IPS-NIHi7 (cell line): ENCODE measurements around the gene POLG.

Experiments used
- DNase-seq: peaks from one replicate; pipeline ENCODE4 v3.0.0; 2012; ENCODE audit warnings: mixed read lengths; ENCODE audit errors: extremely low spot score

POLG gene

DNA sequence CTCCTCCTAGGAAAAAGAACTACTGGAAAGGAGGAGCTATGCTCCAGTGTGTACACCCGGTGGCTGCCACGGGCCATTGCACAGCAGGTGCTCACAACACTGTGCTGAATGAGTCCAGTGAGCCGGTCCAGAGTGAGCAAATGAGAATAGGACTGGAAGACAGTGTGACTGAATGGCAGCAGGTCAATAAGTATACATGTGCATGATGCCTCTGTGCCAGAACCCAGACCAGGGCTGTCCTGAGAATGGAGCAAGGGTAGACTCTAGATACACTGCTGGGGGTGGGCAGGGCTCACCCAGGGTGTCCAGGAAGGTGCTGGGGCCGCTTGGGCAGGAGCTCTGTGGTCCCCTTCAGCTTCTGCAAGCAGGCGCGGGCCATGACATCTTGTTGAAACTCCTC lies 8.3 kb downstream of the POLG start:
- no peak for DNase-seq

GRCh38 chr15:89325039-89325803 lies 9.4 kb downstream of the POLG start:
- no peak for DNase-seq

GRCh38 chr15:89323825-89324224 lies 10.8 kb downstream of the POLG start:
- no peak for DNase-seq

- no peak for DNase-seq
These were observed 11.8 kb downstream of the POLG start for GRCh38 chr15:89322822-89323221.

GRCh38 chr15:89321521-89322410 lies 12.9 kb downstream of the POLG start:
- no peak for DNase-seq

DNA sequence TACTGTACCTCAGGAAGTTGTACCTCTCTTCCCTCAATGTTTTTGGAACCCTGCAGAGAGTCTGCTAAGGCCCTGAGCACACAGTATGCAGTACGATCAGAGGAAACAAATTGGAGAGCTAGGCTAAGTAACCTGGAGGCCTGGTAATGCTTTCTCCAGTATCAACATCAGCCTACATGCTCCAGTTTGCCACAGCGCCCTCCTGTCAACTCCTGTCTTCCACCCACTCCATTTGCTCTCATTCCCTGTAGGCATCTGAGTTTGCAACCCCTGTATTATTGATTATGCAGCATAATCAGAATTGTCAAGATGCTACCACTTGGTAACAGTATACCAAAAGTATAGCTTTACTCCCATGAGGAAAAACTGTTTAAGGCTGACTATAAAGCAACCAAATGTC lies 14.4 kb downstream of the POLG start:
- no peak for DNase-seq

GRCh38 chr15:89319678-89320077 lies 14.9 kb downstream of the POLG start:
- no peak for DNase-seq

GRCh38 chr15:89317186-89317720 lies 17.4 kb downstream of the POLG start:
- DNase-seq = no peak

GRCh38 chr15:89316504-89316903 lies 18.1 kb downstream of the POLG start:
- DNase-seq = no peak

GRCh38 chr15:89315375-89315929 lies 19.2 kb downstream of the POLG start:
- no peak for DNase-seq

- no peak for DNase-seq
These were observed 24.6 kb downstream of the POLG start for GRCh38 chr15:89309993-89310392.

- no peak for DNase-seq
These were observed 26.4 kb downstream of the POLG start for GRCh38 chr15:89308236-89308635.

DNA sequence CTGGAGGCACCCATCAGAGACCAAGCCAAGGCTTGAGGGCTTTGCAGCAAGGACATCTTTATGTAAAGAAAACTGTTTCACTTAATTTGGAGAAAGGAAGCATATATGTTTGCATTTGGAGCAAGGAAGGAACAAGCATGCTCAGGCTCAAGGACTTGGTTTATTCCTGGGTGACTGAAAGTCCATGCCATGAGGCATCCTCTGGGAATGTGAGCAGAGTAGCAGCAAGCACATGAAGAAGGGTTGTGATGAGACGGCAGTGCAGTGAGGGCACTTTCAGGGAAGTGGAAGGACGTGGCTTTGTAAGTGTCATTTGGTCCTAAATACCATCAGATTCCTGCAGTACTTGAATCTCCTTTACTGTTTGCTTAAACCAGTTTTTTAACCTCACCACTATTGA lies 26.8 kb downstream of the POLG start:
- no peak for DNase-seq

- DNase-seq = no peak
These were observed 27.5 kb downstream of the POLG start for GRCh38 chr15:89307046-89307587.

DNA sequence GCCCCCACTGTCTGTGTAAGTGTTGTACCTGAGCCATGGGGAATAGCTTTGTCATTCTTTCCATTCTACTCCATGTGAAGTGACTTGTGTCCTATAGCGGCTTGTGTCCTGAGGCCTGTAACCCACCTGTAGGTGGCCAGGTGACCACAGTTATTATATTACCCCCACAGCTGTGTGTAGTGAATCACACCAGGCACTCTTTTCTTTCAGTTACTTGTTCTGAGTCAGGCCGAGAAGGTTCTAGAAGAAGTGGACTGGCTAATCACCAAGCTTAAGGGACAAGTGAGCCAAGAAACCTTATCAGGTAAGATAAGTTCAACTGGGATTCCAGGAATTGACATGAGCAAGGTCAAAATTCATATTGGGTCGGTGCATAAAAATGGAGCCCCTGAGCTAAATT lies 29.2 kb downstream of the POLG start:
- DNase-seq = no peak

- DNase-seq = no peak
These were observed 30.6 kb downstream of the POLG start for GRCh38 chr15:89303986-89304385.

DNA sequence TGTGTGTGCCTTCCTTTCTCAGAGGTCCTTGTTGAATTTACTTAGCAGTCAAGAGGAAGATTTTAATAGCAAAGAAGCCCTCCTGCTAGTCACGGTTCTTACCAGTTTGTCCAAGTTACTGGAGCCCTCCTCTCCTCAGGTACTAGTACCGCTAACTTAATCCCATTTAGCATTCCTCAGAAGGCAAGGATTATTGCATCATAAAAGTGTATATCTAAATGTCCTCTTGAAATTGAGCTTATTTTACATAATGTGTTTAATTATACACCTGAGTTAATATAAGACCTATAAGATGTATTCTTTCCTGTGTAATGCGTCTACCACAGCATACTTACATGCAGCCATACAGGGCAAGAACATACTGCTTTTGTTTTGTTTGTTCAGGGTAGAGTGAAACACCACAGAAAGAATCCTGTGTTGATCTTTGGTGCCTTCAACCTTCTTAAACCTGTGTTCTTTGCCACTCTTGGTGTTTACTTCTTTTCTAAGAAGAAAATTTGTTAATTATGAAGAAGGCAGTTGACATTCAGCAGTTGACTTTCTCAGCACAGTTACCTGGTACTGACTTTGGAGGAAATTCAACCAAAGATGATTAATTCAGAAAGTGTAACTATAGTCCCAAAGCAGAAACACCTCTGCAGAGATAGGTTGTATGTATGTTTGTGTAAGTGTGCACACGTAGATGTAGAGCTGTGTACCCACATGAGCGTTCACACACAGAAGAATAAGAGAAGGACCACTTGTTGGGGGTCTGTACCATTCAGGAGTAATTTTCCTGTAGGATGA lies 33.1 kb downstream of the POLG start:
- DNase-seq = no peak

DNA sequence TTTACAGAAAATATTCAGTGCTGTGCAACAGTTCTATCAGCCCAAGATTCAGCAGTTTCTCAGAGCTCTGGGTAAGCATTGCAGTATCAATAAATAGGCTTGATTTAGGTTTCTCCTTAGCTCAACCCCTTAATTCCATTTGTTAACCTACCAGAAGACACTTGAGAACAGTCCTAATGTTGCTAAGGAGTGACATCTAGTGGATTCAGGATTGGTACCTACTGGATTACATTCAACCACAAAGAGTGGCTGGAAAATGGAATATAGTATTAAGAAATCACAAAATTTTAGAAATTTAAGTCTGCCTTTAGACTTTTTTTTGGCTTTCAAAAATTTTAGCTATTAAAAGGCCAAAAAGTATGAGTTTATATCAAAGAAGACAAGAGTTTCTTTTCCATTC lies 34.7 kb downstream of the POLG start:
- DNase-seq = no peak

- no peak for DNase-seq
These were observed 41.6 kb downstream of the POLG start for GRCh38 chr15:89293012-89293411.

GRCh38 chr15:89291934-89292438 lies 42.6 kb downstream of the POLG start:
- no peak for DNase-seq

GRCh38 chr15:89283201-89283600 lies 51.4 kb downstream of the POLG start:
- no peak for DNase-seq
